HepG2 (cell line): ENCODE results near the gene KCNT1.

Source experiments
- ARHGAP35 ChIP-seq: sonication (generic); formaldehyde crosslinking; IDR thresholded peaks from 2 replicates; pipeline ENCODE4 v1.9.0; 2022; ENCODE audit warnings: mild to moderate bottlenecking, inconsistent platforms, moderate library complexity, missing genetic modification reagents, borderline replicate concordance
- CREB1 ChIP-seq, 2 experiments: fragments of 450-650 bp in 1 of 2; IDR thresholded peaks; 2 replicates each; pipeline ENCODE4 v1.6.1; 2016 to 2017; ENCODE audit warnings: control low read depth in 1 of 2, mild to moderate bottlenecking in 1 of 2, missing compliant biosample characterization in 1 of 2, missing genetic modification characterization in 1 of 2
- HNRNPL ChIP-seq: fragments of 200-400 bp; formaldehyde crosslinking; IDR thresholded peaks from 2 replicates; pipeline ENCODE4 v1.6.1; 2017; ENCODE audit warnings: mild to moderate bottlenecking, low read depth, low read length
- NCOA5 ChIP-seq: sonication (generic); formaldehyde crosslinking; IDR thresholded peaks from 2 replicates; pipeline ENCODE4 v1.4.0; 2020; ENCODE audit warnings: missing genetic modification reagents
- POLR2A ChIP-seq, 2 experiments: IDR thresholded peaks; 2 replicates each; pipeline ENCODE4 v1.6.1; 2011; ENCODE audit warnings: low read depth in 2 of 2, low read length in 2 of 2, mild to moderate bottlenecking in 1 of 2, moderate library complexity in 1 of 2; ENCODE audit not compliant: insufficient read depth in 1 of 2
- POLR2AphosphoS5 ChIP-seq: IDR thresholded peaks from 2 replicates; pipeline ENCODE4 v1.6.1; 2012; ENCODE audit warnings: low read depth, low read length
- SNAPC4 ChIP-seq: sonication (generic); formaldehyde crosslinking; IDR thresholded peaks from 2 replicates; pipeline ENCODE4 v1.4.0; 2020; ENCODE audit warnings: mild to moderate bottlenecking, missing genetic modification reagents
- TAF1 ChIP-seq: sonication (generic); formaldehyde crosslinking; IDR thresholded peaks from 2 replicates; pipeline ENCODE4 v1.4.0; 2020; ENCODE audit warnings: missing genetic modification reagents
- TBP ChIP-seq: sonication (generic); formaldehyde crosslinking; IDR thresholded peaks from 2 replicates; pipeline ENCODE4 v1.5.0; 2020; ENCODE audit warnings: missing genetic modification reagents
- ZBTB10 ChIP-seq: sonication (generic); formaldehyde crosslinking; IDR thresholded peaks from 2 replicates; pipeline ENCODE4 v1.4.0; 2020; ENCODE audit warnings: missing genetic modification reagents, borderline replicate concordance
- ZNF292 ChIP-seq: sonication (generic); formaldehyde crosslinking; IDR thresholded peaks from 2 replicates; pipeline ENCODE4 v1.8.1; 2022; ENCODE audit warnings: mild to moderate bottlenecking, low read depth, missing genetic modification reagents, borderline replicate concordance
- ZNF644 ChIP-seq: IDR thresholded peaks from 2 replicates; pipeline ENCODE4 v1.6.1; 2016; ENCODE audit warnings: low read depth
- ZNF703 ChIP-seq: sonication (generic); formaldehyde crosslinking; IDR thresholded peaks from 2 replicates; pipeline ENCODE4 v1.5.1; 2020; ENCODE audit warnings: missing genetic modification reagents, mild to moderate bottlenecking, moderate library complexity, borderline replicate concordance
- TF ChIP-seq, protein P1 (sequence below): sonication (generic); formaldehyde crosslinking; IDR thresholded peaks from 2 replicates; pipeline ENCODE4 v1.5.0; 2020; ENCODE audit warnings: mild to moderate bottlenecking, missing genetic modification reagents, moderate library complexity

- no peak for TF ChIP-seq ZNF644 (CRISPR knock-in tag)
- TF ChIP-seq TAF1 (CRISPR knock-in tag): no peak
- no peak for TF ChIP-seq CREB1 (IDR thresholded peaks at IDR 0.05)
- no peak for TF ChIP-seq CREB1 (CRISPR knock-in tag; IDR thresholded peaks at IDR 0.05)
- TF ChIP-seq ZNF703 (CRISPR knock-in tag): no peak
- TF ChIP-seq, protein P1, sequence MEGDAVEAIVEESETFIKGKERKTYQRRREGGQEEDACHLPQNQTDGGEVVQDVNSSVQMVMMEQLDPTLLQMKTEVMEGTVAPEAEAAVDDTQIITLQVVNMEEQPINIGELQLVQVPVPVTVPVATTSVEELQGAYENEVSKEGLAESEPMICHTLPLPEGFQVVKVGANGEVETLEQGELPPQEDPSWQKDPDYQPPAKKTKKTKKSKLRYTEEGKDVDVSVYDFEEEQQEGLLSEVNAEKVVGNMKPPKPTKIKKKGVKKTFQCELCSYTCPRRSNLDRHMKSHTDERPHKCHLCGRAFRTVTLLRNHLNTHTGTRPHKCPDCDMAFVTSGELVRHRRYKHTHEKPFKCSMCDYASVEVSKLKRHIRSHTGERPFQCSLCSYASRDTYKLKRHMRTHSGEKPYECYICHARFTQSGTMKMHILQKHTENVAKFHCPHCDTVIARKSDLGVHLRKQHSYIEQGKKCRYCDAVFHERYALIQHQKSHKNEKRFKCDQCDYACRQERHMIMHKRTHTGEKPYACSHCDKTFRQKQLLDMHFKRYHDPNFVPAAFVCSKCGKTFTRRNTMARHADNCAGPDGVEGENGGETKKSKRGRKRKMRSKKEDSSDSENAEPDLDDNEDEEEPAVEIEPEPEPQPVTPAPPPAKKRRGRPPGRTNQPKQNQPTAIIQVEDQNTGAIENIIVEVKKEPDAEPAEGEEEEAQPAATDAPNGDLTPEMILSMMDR: no peak
- no peak for TF ChIP-seq ZBTB10 (CRISPR knock-in tag)
- no peak for TF ChIP-seq ZNF292 (CRISPR knock-in tag)
- TF ChIP-seq HNRNPL: no peak
- no peak for TF ChIP-seq POLR2A (IDR thresholded peaks at IDR 0.05; ENCODE audit: insufficient read depth in 1 of 2, low read depth in 2 of 2, low read length in 2 of 2)
- no peak for TF ChIP-seq ARHGAP35
- TF ChIP-seq TBP: no peak
- TF ChIP-seq SNAPC4 (CRISPR knock-in tag): no peak
- TF ChIP-seq POLR2AphosphoS5: no peak
- TF ChIP-seq NCOA5: no peak
Observed at GRCh38 chr9:135825435-135826187, 123.6 kb downstream of the KCNT1 start.
